ENCODE results near the gene B4GALT4.
"Not testable (repeated sequence)": the region's sequence is repeated elsewhere in the genome, so short reads cannot be mapped to it uniquely, and the experiment has no call there.

The B4GALT4 gene

DNA sequence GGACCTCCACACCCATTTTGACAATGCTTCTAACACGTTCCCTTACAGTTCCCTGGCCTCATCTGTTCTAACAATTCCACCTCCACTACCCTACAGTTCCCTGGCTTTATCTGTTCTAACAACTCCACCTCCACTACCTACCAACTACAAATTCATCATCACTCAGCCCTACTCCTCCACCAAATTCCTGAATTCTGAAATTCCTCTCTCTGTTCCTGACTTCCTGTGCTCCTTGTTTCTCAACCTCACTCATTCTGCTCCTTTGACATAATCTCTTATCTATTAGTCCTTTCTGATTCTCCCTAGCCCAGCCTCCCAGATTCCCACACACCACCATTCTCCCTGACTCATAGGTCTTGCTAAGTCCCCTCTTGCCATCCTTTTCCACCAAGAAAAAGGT is 44.8 kb downstream of the B4GALT4 start:
- DNase-seq (ENCODE audit: low spot score): no peak

DNA sequence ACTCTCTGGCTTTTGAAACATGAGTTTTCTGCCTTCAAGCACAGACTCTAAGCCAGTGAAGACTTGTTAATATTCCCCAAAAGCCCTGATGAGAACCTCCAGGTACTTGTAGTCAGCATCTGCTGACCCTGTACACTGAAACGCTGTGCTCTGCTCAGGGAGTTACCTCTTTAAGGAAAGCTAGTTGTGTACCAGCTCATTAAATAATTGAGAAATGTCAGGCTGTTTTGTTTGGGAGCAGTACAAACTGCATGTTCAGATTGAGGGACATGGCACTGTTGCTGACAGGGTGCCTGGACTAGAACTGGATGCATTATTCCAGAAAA is 45.6 kb downstream of the B4GALT4 start:
- no peak for DNase-seq (ENCODE audit: low spot score)

- no peak for DNase-seq (ENCODE audit: low spot score)
These were observed 46.2 kb downstream of the B4GALT4 start for GRCh38 chr3:119194237-119195150.

- no peak for DNase-seq (ENCODE audit: low spot score)
These were observed 48.9 kb downstream of the B4GALT4 start for GRCh38 chr3:119191800-119192199.

GRCh38 chr3:119187266-119187665 is 53.4 kb downstream of the B4GALT4 start:
- DNase-seq (ENCODE audit: low spot score): no peak

- no peak for DNase-seq (ENCODE audit: low spot score)
These were observed 55.7 kb downstream of the B4GALT4 start for GRCh38 chr3:119184796-119185570.

DNA sequence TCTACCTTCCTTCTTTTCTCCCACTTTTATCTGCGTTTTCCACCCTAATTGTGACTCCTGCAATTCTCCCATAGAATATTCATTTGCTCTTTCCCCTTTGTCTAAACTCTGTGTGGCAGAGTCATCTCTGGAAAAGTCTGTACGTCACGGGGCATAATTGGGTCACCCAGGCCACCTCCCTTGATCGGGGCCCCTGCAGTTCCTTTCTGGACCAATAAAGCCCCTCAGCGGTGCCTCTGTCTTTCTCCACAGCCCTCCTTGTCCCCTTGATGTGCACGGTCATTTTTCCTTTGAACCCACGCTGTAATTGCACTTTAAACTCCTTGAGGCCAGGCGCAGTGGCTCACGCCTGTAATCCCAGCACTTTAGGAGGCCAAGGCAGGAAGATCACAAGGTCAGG is 56.6 kb downstream of the B4GALT4 start:
- DNase-seq (ENCODE audit: low spot score): no peak

- DNase-seq (ENCODE audit: low spot score): no peak
These were observed 58.9 kb downstream of the B4GALT4 start for GRCh38 chr3:119181765-119182164.

DNA sequence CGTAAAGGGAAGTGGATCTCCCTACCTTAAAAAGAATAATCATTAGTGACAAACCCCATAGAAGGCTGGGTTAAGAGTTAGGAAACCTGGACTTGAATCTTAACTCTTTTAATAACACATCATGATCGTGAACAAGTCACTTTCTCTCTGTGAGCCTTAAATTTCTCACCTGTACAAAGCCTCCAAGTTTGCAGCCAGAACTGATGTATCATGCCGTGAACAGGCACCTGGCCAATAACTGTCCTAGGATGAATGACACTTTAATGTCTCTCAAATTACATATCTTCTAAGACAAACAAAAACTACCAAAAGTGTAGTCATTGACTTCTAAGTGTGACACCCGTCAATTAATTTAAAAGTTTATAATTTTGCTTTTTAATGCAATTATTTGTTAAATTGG is 63.4 kb downstream of the B4GALT4 start:
- DNase-seq (ENCODE audit: low spot score): no peak

DNA sequence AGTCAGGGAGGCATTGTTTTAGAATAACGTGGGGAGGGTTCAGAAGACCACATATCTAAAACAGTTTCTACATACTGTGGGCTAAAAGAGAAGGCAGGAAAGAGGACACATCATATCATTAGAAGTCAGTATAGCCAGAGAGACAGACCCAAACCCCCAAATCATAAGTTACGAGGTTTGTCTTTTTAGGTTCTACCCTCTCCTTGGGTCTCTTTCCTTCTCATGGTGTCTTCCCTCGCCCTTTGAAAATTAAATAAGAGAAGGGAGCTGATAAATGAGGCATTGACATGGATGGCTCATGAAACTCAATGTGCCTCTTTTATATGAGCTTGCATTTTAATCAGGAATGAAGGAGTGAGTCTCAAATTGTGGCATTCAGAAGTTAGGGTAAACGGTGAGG is 63.9 kb downstream of the B4GALT4 start:
- DNase-seq (ENCODE audit: low spot score): no peak

DNA sequence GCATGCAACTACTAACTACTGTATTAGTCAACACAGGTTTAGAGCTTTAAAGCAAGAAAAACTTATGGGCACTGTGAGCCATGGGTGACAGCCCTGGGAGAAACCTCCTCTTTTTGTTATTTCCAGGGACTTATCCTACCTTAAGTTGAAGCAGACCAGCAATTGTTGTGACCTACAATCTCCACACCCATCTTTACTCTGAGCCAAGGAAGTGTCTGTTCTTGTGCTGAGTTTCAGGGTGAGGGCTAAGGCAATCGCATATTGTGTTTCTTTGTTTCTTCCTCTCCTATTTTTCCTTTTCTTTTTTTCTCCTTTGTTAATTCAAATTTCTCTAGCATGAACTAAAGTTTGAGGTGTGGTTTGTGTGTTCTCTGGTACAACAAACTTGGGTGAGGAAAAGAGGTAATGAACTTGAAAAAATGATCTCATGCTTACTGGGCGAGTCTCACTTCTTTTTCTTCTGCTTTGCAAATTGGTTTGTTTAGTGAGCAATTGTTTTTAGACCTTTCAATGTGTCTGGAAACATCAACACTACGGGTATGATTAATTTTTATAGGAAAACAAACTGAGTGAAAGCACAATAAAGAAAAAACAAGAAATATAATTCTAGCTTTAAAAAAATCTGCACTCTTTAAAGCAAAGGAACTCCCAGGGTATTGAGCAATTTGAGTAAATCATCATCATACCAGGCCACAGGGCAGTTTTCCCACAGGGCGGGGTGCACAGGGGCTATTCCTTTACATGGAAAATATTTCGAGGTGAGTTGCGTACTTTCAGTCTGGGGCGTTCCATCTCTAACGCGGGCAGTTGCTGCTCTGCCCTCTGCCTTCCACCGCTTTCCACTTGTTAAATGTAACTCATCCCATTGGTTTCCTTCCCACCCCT is 64.6 kb downstream of the B4GALT4 start:
- no peak for DNase-seq (ENCODE audit: low spot score)

DNA sequence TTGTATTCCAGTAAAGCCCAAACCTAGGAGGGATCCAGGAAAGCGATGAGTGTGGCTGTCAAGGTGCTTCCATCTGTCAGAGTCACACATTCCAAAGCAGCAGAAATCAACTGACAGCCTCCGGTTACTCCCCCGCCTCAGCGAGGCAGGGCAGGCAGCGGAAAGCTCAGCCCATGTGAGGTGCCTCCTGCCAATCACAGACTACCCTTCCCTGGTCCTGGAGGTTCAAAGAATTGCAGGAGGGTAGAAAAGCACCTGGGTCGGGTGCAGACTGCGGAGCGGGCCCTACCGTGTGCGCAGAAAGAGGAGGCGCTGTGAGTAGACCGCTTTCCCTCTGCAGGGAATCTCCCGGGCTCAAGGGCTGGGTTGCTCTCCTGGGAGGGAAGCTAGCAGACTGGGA is 67.4 kb downstream of the B4GALT4 start, which contains the start of gene UPK1B:
TSS of gene UPK1B (plus strand) at position 274 of the 400 bp plus-strand sequence. CDS start 13,144 bp downstream, outside the sequence.
- no peak for DNase-seq (ENCODE audit: low spot score)

DNA sequence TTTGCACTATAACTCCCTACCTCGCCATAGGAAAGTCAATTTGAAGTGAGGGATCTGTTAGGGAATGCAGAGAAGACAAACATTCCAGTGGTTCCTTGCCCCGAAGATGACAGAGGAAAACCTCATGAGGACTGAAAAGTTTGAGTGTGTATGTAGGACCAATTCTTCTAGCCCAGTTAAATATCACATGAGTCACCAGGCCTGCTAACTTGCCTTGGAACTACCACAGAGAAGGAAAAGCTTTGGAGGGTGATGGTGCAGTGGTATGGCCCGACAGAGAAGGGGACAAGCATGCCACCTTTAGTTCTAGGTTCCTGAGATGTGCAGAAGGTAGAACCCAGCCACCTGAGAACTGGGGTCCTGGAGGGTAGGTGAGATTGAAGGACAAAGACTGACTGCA is 69.9 kb downstream of the B4GALT4 start:
- DNase-seq (ENCODE audit: low spot score): no peak

DNA sequence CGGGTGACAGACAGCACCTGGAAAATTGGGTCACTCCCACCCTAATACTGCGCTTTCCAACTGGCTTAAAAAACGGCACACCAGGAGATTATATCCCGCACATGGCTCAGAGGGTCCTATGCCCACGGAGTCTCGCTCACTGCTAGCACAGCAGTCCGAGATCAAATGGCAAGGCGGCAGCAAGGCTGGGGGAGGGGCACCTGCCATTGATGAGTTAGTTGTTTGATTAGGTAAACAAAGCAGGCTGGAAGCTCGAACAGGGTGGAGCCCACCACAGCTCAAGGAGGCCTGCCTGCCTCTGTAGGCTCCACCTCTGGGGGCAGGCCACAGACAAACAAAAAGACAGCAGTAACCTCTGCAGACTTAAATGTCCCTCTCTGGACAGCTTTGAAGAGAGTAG is 75.9 kb downstream of the B4GALT4 start:
- DNase-seq (ENCODE audit: low spot score): not testable (repeated sequence)

Data from Ammon's horn (tissue), 1 donor.